HK-2 (cell line): Measurements from ENCODE around the gene THAP3.
A peak's percentile ranks its signal among the peaks of the same experiment; 100 is the strongest.
"Not testable (repeated sequence)": the region's sequence is repeated elsewhere in the genome, so short reads cannot be mapped to it uniquely, and the experiment has no call there.

ENCODE experiments used
- DNase-seq: peaks from one replicate; pipeline ENCODE4 v3.0.0-alpha.2; 2018; ENCODE audit not compliant: unreplicated experiment

The THAP3 gene

GRCh38 chr1:6591222-6591621 is 33.4 kb upstream of the THAP3 start:
- DNase-seq, result no peak

DNA sequence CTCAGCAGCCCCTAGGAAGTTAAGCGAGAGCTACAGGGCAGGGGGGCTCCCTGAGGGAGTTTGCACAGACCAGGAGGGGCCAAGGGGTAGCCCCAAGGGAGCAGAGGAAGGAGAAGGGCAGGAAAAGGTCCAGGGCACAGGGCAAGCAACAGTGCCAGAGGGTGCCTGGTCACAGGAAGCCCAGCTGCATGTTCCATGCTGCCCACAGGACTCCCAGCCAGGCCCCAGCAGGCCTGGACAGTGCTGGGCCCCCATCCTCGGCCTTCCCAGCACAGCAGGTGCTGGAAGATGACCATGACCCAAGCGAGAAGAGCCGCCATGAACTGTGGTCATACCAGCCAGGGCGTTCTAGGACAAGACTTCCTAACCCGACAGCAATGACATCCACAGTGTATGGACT is 33.0 kb upstream of the THAP3 start:
- DNase-seq, result no peak

DNA sequence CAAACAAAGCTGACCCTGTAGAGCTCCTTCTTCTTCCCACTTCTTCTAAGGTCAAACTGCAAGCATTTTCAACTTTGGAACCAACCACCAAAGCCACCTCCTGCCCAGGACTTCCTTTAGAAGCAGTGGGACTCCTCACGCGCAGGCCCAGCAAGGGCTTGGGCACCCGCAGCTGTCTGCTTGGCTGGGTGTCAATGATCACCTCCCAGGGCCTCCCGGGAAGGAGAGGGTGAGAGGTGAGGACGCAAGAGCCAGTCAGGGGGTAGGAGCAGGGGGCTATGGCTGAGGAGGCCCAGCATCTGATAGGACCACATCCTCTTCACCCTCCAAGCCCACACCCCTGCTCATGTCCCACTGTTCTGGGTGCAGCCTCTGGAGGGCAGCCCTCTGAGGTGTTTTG is 32.2 kb upstream of the THAP3 start:
- DNase-seq, result no peak

DNA sequence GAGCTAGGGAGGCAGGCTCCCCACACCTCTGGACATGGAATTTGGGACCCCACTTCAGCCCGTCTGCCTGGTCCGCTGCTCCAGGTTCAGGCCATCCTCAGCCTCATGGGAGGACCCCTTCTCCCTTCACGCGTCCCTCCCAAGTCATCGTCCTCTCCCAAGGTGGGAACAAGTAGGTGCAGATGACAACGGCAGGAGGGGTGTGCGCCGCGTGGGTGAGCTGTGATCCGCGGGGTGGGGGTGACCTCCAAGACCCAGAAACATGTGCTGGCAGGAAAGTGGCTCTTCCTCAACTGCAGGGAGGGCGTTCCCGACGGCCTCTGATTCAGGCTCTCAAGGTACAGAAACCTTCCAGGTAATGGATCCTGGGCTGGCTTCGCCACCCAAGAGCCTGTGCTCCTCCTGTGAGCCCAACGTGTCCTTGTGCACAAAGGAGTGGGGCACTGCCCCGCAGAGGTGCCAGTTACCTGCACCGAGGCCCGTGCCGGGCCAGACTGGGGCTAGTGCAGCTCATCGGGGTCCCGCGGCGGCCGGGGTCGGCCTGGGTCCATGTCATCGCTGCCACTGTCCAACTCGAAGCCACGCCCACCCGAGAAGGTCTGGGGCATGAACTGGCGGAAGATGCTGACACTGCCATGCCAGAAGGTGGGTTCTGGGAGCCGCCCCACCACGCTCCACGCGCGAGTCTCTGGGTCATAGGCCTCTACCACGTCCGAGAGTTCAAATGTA is 31.6 kb upstream of the THAP3 start:
- DNase-seq, result no peak

GRCh38 chr1:6593810-6594209 is 30.9 kb upstream of the THAP3 start:
- DNase-seq, result no peak

GRCh38 chr1:6594977-6595740 is 29.5 kb upstream of the THAP3 start:
- DNase-seq, result no peak

DNA sequence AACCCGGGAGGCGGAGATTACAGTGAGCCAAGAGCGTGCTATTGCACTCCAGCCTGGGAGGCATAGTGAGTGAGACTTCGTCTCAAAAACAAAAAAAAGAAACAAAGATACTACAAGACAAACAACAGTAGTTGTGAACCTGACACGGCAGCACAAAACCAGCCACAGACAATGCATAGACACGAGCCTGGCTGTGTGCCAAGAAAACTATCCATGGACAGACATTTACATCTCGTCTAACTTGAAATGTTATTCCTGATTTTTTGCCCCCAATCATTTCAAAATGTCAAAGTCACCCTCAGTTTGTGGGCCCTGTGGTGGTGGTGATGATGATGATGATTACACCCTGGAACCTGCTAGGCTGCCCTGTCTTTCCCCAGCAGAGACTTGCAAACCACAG is 28.3 kb upstream of the THAP3 start:
- no peak for DNase-seq

- no peak for DNase-seq
These were observed 27.5 kb upstream of the THAP3 start for GRCh38 chr1:6596886-6597776.

GRCh38 chr1:6597777-6598131 is 26.9 kb upstream of the THAP3 start:
- DNase-seq, result no peak

- no peak for DNase-seq
These were observed 25.3 kb upstream of the THAP3 start for GRCh38 chr1:6599141-6599975.

DNA sequence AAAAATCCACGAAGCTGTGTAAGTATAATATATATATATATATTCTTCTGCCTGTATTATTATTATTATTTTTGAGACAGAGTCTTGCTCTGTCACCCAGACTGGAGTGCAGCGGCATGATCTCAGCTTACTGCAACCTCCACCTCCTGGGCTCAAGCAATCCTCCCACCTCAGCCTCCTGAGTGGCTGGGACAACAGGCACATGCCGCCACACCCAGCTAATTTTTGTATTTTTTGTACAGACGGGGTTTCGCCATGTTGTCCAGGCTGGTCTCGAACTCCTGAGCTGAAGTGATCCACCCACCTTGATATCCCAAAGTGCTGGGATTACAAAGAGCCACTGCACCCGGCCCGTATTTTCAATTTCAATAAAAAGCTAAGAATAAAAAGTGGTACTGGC is 24.7 kb upstream of the THAP3 start:
- not testable (repeated sequence) for DNase-seq

GRCh38 chr1:6600410-6601048 is 24.1 kb upstream of the THAP3 start:
- DNase-seq, result no peak

- peak; percentile 88 for DNase-seq
These were observed 23.4 kb upstream of the THAP3 start for GRCh38 chr1:6601049-6601922.

DNA sequence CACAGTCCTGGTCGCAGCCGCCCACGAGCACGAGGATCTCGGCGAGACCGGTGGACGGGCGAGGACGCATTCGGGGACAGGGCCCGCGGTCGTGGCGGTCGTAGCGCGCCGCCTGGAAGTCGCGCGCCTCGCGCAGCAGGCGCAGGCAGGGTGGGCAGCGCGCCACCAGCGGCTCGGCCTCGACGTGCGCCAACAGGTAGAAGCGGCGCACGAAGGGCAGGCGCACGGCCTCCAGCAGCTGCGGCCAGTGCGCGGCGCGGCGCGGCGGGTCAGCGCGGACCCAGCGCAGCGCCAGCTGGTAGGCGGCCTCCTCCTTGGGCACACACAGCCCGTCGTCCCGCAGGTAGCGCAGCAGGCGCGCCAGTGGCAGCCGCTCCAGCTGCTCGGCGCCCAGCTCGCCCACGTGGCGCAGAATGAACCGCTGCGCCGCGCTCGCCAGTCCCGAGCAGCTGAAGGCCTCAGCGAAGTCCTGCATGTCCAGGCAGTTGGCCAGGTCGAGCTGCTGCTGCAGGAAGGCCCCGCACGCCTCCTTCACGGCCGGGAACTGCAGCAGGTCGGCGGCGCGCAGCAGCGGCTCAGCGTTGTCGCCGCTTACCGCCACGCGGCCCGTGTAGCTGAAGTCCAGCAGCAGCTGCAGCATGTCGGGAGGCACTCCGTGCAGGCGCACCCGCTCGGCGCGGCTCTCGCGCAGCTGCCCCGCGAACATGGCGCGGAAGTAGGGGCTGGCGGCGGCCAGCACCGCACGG is 22.6 kb upstream of the THAP3 start:
- no peak for DNase-seq

DNA sequence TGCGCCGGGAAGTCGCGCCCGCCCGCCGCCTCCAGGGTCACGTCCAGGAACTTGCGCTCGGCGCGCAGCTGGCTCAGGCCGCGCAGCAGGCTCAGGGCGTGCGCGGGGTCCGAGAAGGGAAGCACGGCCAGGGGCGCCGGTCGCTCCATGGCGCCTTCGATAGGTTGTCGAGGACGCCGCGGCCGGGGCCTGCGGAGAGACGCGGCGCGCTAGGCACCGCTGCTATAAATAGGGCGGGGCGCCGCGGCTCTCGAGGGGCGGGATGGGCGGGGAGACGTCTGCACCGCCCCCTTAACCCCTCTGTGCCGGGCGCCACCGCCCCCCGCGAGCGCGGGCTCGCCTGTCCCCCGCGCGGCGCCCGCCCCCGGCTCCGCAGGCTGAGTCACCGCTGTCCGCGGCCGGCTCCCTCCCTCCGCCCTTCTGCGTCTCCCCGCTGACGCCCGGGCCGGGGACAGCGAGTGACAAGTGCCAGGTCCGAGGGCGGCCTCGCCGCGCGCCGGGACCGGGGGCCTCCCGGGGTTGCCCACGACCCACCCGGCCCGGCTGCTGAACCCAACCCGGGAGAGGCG is 21.9 kb upstream of the THAP3 start, which contains the start of gene KLHL21:
Gene KLHL21, minus strand, starts transcription at position 201 of the 569 bp plus-strand sequence. Its CDS starts 52 bp downstream, at position 149.
- DNase-seq, result peak; percentile 90

- peak; percentile 63 for DNase-seq
These were observed 21.3 kb upstream of the THAP3 start for GRCh38 chr1:6603238-6603914.

- DNase-seq, result peak; percentile 55
These were observed 20.6 kb upstream of the THAP3 start for GRCh38 chr1:6603915-6604558.
